GM23338 (cell line): ENCODE measurements around the gene SPDYE3.

Experiments used
- CTCF ChIP-seq, 2 experiments: fragments of 200-600 bp in 1 of 2; sonication (generic) in 1 of 2; conservative IDR thresholded peaks; 2 replicates each; pipeline versions ENCODE4 v1.5.1 to v1.6.1; 2016 to 2017; ENCODE audit warnings: antibody characterized with exemption in 2 of 2, low read depth in 2 of 2, mild to moderate bottlenecking in 2 of 2, moderate library complexity in 1 of 2
- EZH2phosphoT487 ChIP-seq: fragments of 200-600 bp; sonication (generic); IDR thresholded peaks from one replicate; pipeline ENCODE4 v1.8.1; 2018; ENCODE audit warnings: antibody characterized with exemption; ENCODE audit not compliant: unreplicated experiment
- NANOG ChIP-seq: IDR thresholded peaks from 2 replicates; pipeline ENCODE4 v1.6.1; 2016; ENCODE audit warnings: antibody characterized with exemption, borderline replicate concordance

GRCh38 chr7:100360135-100360854, 52.8 kb downstream of the SPDYE3 start:
- TF ChIP-seq CTCF (conservative IDR thresholded peaks at IDR 0.05; ENCODE audit: low read depth in 2 of 2), result no peak
- no peak for TF ChIP-seq EZH2phosphoT487
- TF ChIP-seq NANOG, result no peak
